WERI-Rb-1 (cell line): ENCODE measurements around the gene CDH4.

ENCODE experiments used
- DNase-seq: peaks from one replicate; pipeline ENCODE4 v3.0.0-alpha.2; 2020
- H3K27ac ChIP-seq: fragments of 250-450 bp; sonication (Bioruptor Pico); 2 replicates; pipeline ENCODE4 v1.5.1; 2020; ENCODE audit warnings: mild to moderate bottlenecking, moderate library complexity
- H3K27me3 ChIP-seq: fragments of 250-450 bp; sonication (Bioruptor Pico); 2 replicates; pipeline ENCODE4 v1.5.1; 2021; ENCODE audit warnings: mild to moderate bottlenecking, low read depth, moderate library complexity; ENCODE audit not compliant: insufficient read depth, severe bottlenecking
- H3K36me3 ChIP-seq: fragments of 250-450 bp; sonication (Bioruptor Pico); 2 replicates; pipeline ENCODE4 v1.5.1; 2020; ENCODE audit warnings: mild to moderate bottlenecking, moderate library complexity
- H3K4me3 ChIP-seq: 2 replicates; pipeline ENCODE4 v1.5.1; 2011; ENCODE audit warnings: low read depth, mild to moderate bottlenecking, control low read depth, low read length
- H3K9me3 ChIP-seq: fragments of 250-450 bp; sonication (Bioruptor Pico); 2 replicates; pipeline ENCODE4 v1.5.1; 2021; ENCODE audit warnings: mild to moderate bottlenecking, moderate library complexity; ENCODE audit not compliant: severe bottlenecking
- TF ChIP-seq, protein P1 (sequence below): IDR thresholded peaks from 2 replicates; pipeline ENCODE4 v1.5.1; 2011; ENCODE audit warnings: low read depth, mild to moderate bottlenecking, control low read depth, inconsistent platforms, low read length

Gene CDH4

DNA sequence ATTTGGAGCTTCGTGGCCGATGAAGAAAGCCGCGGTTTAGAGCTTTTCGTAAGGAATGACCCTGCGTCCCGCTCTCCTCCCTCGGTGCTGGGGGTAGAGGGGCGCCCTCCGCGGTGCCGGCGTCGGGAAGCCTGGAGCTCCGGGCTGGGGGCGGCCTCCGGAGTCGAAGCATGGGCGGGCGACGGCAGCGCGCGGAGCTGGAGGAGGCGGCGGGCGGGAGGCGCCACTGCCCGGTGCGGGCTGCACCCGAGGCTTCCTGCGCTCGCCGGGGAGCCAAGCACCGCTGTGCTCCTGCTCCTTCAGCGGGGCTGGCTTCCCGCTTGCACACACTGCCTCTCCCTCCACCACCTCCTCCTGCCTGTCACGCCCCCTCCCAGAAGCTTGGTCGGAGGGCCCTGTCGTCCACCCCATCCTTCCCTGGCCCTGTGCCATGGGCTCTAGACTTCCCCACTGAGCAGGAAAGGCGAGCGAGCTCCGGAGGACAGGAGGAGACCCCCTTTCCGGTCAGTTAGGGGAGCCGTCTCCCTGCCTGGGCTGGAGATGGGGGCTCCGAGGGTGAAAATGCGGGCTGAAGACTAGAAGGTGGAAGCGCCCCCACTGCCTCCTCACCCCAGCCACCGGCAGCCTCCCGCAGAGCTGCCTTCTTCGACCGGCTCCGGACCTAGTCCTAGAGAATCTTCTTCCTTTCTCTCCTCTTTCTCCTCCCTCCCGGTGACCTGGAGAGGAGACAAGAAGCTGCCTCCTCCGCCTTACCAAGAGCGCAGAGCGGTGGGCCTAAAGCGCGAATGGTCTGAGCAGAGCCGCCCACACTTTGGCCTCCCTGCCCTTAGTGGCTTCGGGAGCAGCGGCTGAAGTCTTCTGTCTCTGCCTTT, 1.8 kb downstream of the CDH4 start:
- Histone ChIP-seq H3K36me3 (no peaks in the 10 kb centered on the region), H3K27me3 (peaks cover 87% of the 10 kb centered on the region), H3K4me3 (no peak overlapping the region), H3K27ac (no peak overlapping the region), H3K9me3 (peaks cover 16% of the 10 kb centered on the region)
- DNase-seq, result no peak
- TF ChIP-seq, protein P1, sequence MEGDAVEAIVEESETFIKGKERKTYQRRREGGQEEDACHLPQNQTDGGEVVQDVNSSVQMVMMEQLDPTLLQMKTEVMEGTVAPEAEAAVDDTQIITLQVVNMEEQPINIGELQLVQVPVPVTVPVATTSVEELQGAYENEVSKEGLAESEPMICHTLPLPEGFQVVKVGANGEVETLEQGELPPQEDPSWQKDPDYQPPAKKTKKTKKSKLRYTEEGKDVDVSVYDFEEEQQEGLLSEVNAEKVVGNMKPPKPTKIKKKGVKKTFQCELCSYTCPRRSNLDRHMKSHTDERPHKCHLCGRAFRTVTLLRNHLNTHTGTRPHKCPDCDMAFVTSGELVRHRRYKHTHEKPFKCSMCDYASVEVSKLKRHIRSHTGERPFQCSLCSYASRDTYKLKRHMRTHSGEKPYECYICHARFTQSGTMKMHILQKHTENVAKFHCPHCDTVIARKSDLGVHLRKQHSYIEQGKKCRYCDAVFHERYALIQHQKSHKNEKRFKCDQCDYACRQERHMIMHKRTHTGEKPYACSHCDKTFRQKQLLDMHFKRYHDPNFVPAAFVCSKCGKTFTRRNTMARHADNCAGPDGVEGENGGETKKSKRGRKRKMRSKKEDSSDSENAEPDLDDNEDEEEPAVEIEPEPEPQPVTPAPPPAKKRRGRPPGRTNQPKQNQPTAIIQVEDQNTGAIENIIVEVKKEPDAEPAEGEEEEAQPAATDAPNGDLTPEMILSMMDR, result no peak

DNA sequence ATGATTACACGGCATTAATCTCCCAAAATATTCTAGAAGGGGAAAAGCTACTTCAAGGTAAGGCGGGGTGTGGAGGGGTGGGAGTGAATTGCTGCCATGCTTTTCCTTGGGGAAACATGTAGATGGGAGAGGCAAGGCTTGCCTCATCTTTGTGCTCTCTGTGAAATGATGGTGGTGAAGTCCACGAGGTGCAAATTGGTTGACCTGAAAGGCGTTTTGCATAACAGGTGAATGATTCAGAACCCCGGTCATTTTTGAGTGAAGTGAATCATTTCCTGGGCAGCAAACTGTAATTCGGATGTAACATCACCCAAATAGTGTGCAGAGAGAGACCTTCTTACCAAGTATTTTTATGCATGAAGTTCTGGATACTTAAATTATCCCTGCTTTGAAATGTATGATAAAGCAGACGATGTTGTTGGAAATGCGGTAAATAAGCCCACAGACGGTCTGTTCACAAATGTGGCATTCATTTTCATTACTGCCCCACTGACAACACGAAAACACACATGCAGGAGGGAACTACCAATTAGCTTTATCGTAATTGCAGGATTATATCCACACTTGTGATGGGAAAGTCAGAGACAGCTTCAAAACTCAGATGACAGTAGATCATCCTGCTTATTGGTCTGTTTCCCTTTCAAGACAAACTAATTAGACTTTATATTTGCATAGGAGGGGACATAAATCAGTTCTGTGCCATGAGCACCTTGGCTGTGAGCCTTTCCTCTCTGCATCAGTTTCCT, 3.0 kb downstream of the CDH4 start:
- H3K4me3 ChIP-seq, result no peak overlapping the region
- H3K27me3 ChIP-seq, result peaks cover 79% of the 10 kb centered on the region
- H3K27ac ChIP-seq, result no peak overlapping the region
- DNase-seq, result no peak
- H3K9me3 ChIP-seq, result peaks cover 21% of the 10 kb centered on the region
- H3K36me3 ChIP-seq, result no peaks in the 10 kb centered on the region
- TF ChIP-seq, protein P1, result no peak

DNA sequence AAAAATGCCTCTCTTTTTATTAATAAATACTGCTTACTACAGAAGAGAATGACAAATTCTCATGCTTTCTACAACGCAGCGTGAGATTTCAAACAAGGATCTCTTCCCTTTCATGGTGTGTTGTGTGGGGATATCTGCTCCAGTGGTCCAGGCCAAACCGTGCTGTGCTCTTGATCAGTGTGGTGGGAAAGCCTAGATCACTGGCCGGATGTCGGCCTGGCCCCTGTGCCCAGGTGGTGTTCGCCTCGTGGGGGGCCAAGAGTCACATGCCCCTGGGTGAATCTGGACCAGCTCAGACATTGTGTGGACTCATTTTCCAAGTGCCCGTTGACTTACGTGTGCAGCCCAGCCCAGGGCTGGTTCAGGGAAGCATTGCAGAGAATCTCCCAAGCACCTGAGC, 4.3 kb downstream of the CDH4 start:
- Histone ChIP-seq H3K27ac (no peak overlapping the region), H3K27me3 (peaks cover 79% of the 10 kb centered on the region), H3K4me3 (no peak overlapping the region), H3K36me3 (no peaks in the 10 kb centered on the region), H3K9me3 (peaks cover 21% of the 10 kb centered on the region)
- TF ChIP-seq, protein P1, result no peak
- DNase-seq, result no peak

DNA sequence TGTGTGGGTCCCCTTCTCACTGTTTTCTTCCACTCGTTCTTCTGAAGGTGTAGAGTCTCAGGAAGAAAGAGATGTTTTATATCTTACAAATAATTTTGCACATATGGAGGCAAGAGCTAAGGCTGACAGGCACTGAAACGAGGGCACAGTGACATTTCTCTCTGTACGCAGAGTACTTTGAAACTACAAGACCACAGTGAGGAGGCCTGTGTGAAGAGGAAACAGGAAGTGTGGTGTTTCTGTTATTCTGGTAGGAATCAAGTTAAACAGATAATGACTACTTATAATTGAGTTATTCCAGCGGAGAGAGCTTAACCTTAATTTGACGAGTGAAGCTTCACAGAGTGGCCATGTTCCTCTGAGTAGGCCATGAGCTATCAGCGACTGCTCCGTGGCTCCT, 4.8 kb downstream of the CDH4 start:
- TF ChIP-seq, protein P1, result no peak
- no peak overlapping the region for H3K4me3 ChIP-seq
- DNase-seq, result no peak
- H3K36me3 ChIP-seq, result no peaks in the 10 kb centered on the region
- no peak overlapping the region for H3K27ac ChIP-seq
- peaks cover 79% of the 10 kb centered on the region for H3K27me3 ChIP-seq
- H3K9me3 ChIP-seq, result peaks cover 21% of the 10 kb centered on the region

DNA sequence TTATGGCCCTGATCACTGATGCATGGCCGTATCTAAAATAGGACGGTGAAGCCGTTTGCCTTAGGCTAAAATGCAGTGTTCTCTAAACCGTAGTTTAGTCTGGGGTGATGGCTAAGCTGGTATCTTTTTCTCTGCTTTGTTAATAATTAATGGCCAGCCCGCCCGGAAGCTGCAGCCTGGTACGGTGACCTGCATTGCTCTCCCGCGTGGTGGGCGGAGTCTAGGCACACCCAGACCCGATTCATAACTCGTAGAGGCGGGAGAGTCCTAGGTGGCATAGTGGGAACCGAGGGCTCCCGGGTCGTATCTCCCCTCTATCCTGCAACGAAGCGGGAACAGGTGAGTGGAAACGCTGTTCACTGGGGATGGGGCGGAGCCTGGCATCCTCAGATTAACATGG, 5.5 kb downstream of the CDH4 start:
- no peak for DNase-seq
- TF ChIP-seq, protein P1, result no peak
- no peak overlapping the region for H3K27ac ChIP-seq
- H3K27me3 ChIP-seq, result peaks cover 82% of the 10 kb centered on the region
- peaks cover 18% of the 10 kb centered on the region for H3K9me3 ChIP-seq
- H3K36me3 ChIP-seq, result no peaks in the 10 kb centered on the region
- H3K4me3 ChIP-seq, result no peak overlapping the region
